AG09309 (cell line): ENCODE measurements around the gene POLR1E.

Experiments
- DNase-seq: peaks from one replicate; pipeline ENCODE4 v3.0.0-alpha.2; 2010; ENCODE audit warnings: low read depth
- H3K4me3 ChIP-seq: 2 replicates; pipeline ENCODE4 v1.5.1; 2011; ENCODE audit warnings: mild to moderate bottlenecking, low read depth, low read length, moderate library complexity; ENCODE audit not compliant: control insufficient read depth
- CTCF ChIP-seq: IDR thresholded peaks from 2 replicates; pipeline ENCODE4 v1.5.1; 2011; ENCODE audit warnings: mild to moderate bottlenecking, low read depth, low read length, inconsistent platforms; ENCODE audit not compliant: insufficient read depth, control insufficient read depth; ENCODE audit errors: missing control alignments

POLR1E gene

GRCh38 chr9:37499297-37499696 is 13.5 kb downstream of the POLR1E start:
- no peak overlapping the region for H3K4me3 ChIP-seq
- DNase-seq: no peak
- no peak for TF ChIP-seq CTCF

DNA sequence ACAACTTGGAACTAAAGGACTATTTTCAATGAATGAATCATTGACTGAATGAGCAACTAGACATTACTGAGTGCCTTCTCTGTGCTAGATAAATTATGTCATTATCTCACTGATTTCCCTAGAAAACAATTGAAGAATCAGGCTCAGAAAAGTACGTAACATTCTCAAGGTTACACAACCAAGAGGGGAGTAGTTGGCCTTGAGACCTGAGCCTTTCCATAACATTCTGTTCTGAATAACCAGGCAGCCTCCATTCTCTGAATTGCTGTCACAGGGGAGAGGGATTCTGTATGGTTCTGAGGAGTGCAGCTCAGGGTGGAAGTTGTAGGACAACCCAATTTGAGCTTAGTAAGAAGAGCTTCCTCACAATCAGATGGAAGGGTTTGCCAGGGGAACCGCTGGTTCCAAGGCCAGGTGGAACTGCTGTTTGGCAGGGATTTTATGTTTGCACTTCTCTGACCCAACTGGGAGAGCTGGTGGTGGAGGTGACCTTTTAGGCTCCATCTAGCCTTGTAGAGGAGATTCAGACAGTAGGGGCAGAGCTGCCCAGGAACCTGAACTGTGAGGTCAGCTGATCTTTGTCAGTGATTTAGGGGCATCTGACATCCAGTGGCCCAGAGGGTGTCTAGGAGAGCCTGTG is 16.3 kb downstream of the POLR1E start:
- TF ChIP-seq CTCF: no peak
- no peak overlapping the region for H3K4me3 ChIP-seq
- no peak for DNase-seq

DNA sequence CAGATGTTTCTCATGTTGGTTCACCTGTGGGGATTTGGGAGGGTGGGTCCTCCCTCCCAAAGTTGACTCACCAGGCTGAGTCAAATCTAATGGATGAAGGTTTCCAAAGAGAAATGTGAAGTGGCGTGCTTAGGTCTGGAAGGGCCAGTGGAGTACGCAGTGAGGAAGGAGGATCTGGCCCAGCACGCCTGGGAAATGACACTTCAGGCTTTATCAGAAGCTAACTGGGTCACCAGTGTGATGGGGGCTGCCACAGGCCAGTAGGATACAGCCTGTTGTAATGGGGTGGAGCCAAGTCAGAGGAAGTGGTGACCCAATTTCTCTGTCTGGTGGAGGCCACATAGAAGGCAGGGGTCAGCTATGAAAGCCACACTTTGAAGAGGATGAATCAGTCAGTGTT is 18.0 kb downstream of the POLR1E start:
- H3K4me3 ChIP-seq: no peak overlapping the region
- no peak for DNase-seq
- no peak for TF ChIP-seq CTCF

DNA sequence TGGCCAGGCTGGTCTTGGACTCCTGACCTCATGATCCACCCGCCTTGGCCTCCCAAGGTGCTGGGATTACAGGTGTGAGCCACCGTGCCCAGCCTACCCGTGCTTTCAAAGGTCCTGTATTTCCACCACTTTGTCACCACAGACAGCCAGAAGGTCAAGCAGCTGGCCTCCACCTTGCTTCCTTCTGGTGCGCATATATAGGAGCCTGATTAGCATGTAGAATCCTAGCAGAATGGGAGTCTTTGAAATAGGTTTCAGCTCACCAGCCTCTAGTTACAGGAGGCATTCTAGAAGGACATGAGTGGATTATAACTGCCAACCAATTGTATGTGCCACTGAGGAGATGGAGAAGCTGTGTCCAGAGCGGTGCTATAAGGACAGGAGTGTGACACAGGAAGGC is 18.9 kb downstream of the POLR1E start:
- no peak for TF ChIP-seq CTCF
- no peak for DNase-seq
- H3K4me3 ChIP-seq: no peak overlapping the region

DNA sequence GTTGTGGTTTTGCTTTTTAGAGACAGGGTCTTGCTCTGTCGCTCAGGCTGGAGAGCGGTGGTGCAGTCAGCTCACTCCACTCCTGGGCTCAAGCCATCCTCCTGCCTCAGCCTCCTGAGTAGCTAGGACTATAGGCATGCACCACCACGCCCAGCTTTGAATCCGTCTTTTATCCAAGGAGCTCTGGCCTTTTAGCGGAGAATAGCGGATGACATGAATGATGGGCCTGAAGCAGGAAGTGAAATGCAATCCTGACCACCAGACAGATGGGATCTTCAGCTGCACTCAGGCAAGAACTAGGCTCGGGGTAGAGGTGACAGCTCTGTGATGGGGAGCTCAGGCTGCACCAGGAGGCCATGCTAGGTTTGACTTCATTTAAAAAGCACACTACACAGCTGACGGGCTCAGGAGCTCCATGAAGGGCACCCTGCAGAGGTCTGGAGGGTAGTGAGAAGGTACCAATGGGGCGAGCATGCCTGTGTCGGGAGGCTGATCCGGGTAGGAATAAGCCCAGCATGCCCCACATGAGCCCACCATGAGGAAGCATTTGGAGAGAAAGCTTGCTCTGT is 21.9 kb downstream of the POLR1E start:
- DNase-seq: no peak
- TF ChIP-seq CTCF: no peak

GRCh38 chr9:37508135-37508833 is 22.5 kb downstream of the POLR1E start:
- DNase-seq: no peak
- TF ChIP-seq CTCF: no peak
- no peak overlapping the region for H3K4me3 ChIP-seq

More for the DNA sequence above, 21.9 kb downstream of the POLR1E start:
- H3K4me3 ChIP-seq: no peak overlapping the region
